H9 (cell line): ENCODE measurements around the gene HHLA2. TPM values are rescaled to one million over a fixed set of nuclear protein-coding genes. Genes with fewer than 3 reads are reported as not detected.
A peak's percentile ranks its signal among the peaks of the same experiment; 100 is the strongest.

Experiments used
- DNase-seq: peaks from one replicate; pipeline ENCODE4 v3.0.0-alpha.2; 2017
- H2AFZ ChIP-seq: one replicate; pipeline ENCODE4 v1.6.1; 2013; ENCODE audit warnings: mild to moderate bottlenecking, low read length, control low read depth, moderate library complexity
- H2AK5ac ChIP-seq: 2 replicates; pipeline ENCODE4 v1.6.1; 2013; ENCODE audit warnings: low read length, control low read depth, mixed read lengths; ENCODE audit not compliant: insufficient read length
- H2BK120ac ChIP-seq: one replicate; pipeline ENCODE4 v1.6.1; 2013; ENCODE audit warnings: low read depth, mild to moderate bottlenecking, low read length, control low read depth, inconsistent platforms; ENCODE audit not compliant: poor library complexity, severe bottlenecking
- H2BK12ac ChIP-seq: 2 replicates; pipeline ENCODE4 v1.6.1; 2013; ENCODE audit warnings: low read length, control low read depth, mixed read lengths, low read depth; ENCODE audit not compliant: insufficient read length
- H2BK15ac ChIP-seq: 2 replicates; pipeline ENCODE4 v1.6.1; 2013; ENCODE audit warnings: low read depth, low read length, control low read depth
- H2BK20ac ChIP-seq: one replicate; pipeline ENCODE4 v1.6.1; 2013; ENCODE audit warnings: low read depth, mild to moderate bottlenecking, low read length, control low read depth, inconsistent platforms; ENCODE audit not compliant: poor library complexity, severe bottlenecking
- H2BK5ac ChIP-seq: 2 replicates; pipeline ENCODE4 v1.6.1; 2013; ENCODE audit warnings: low read length, control low read depth, mixed read lengths; ENCODE audit not compliant: insufficient read length
- H3K14ac ChIP-seq: 2 replicates; pipeline ENCODE4 v1.6.1; 2013; ENCODE audit warnings: low read length, control low read depth; ENCODE audit not compliant: insufficient read depth
- H3K18ac ChIP-seq: 2 replicates; pipeline ENCODE4 v1.6.1; 2013; ENCODE audit warnings: low read depth, mild to moderate bottlenecking, mixed read lengths, low read length, control low read depth; ENCODE audit not compliant: insufficient read length
- H3K23ac ChIP-seq: 2 replicates; pipeline ENCODE4 v1.6.1; 2013; ENCODE audit warnings: low read length, control low read depth, mixed read lengths, low read depth; ENCODE audit not compliant: insufficient read length
- H3K23me2 ChIP-seq: 2 replicates; pipeline ENCODE4 v1.6.1; 2013; ENCODE audit warnings: low read depth, mild to moderate bottlenecking, mixed read lengths, low read length, control low read depth; ENCODE audit not compliant: insufficient read length, poor library complexity, severe bottlenecking
- H3K27ac ChIP-seq: 2 replicates; pipeline ENCODE4 v1.5.1; 2013; ENCODE audit warnings: low read length, control low read depth, mixed read lengths, low read depth; ENCODE audit not compliant: insufficient read length
- H3K27me3 ChIP-seq: 2 replicates; pipeline ENCODE4 v1.6.1; 2013; ENCODE audit warnings: low read length, control low read depth, inconsistent platforms; ENCODE audit not compliant: insufficient read depth
- H3K4ac ChIP-seq: 2 replicates; pipeline ENCODE4 v1.6.1; 2013; ENCODE audit warnings: low read depth, mild to moderate bottlenecking, control low read depth, inconsistent platforms, low read length, moderate library complexity
- H3K4me1 ChIP-seq: 2 replicates; pipeline ENCODE4 v1.6.1; 2013; ENCODE audit warnings: low read length, control low read depth, inconsistent platforms; ENCODE audit not compliant: insufficient read depth
- H3K4me2 ChIP-seq: 2 replicates; pipeline ENCODE4 v1.6.1; 2013; ENCODE audit warnings: low read length, control low read depth, mixed read lengths; ENCODE audit not compliant: insufficient read length, insufficient read depth
- H3K56ac ChIP-seq: 2 replicates; pipeline ENCODE4 v1.6.1; 2013; ENCODE audit warnings: low read depth, mild to moderate bottlenecking, mixed read lengths, low read length, control low read depth; ENCODE audit not compliant: insufficient read length
- H3K79me1 ChIP-seq: 2 replicates; pipeline ENCODE4 v1.6.1; 2013; ENCODE audit warnings: low read depth, mild to moderate bottlenecking, moderate library complexity, low read length, control low read depth, inconsistent platforms; ENCODE audit not compliant: insufficient read depth, poor library complexity, severe bottlenecking
- H3K79me2 ChIP-seq: 2 replicates; pipeline ENCODE4 v1.6.1; 2013; ENCODE audit warnings: low read length, control low read depth, inconsistent platforms; ENCODE audit not compliant: insufficient read depth
- H3K9ac ChIP-seq: 2 replicates; pipeline ENCODE4 v1.6.1; 2013; ENCODE audit warnings: low read length, control low read depth, mixed read lengths; ENCODE audit not compliant: insufficient read length; ENCODE audit errors: extremely low read depth
- H3K9me3 ChIP-seq: one replicate; pipeline ENCODE4 v1.6.1; 2013; ENCODE audit warnings: low read depth, low read length, inconsistent platforms; ENCODE audit not compliant: control insufficient read depth
- H3T11ph ChIP-seq: one replicate; pipeline ENCODE4 v1.6.1; 2013; ENCODE audit warnings: mild to moderate bottlenecking, low read length, control low read depth, inconsistent platforms
- H4K20me1 ChIP-seq: one replicate; pipeline ENCODE4 v1.6.1; 2013; ENCODE audit not compliant: control insufficient read depth, insufficient read length, insufficient read depth
- H4K5ac ChIP-seq: 2 replicates; pipeline ENCODE4 v1.6.1; 2013; ENCODE audit warnings: low read depth, mild to moderate bottlenecking, mixed read lengths, low read length, control low read depth; ENCODE audit not compliant: insufficient read length
- H4K8ac ChIP-seq: replicated peaks from 2 replicates; pipeline ENCODE4 v1.6.1; 2013; ENCODE audit warnings: low read length, control low read depth, mixed read lengths, low read depth; ENCODE audit not compliant: insufficient read length
- H4K91ac ChIP-seq: 2 replicates; pipeline ENCODE4 v1.6.1; 2013; ENCODE audit warnings: low read depth, mild to moderate bottlenecking, moderate library complexity, mixed read lengths, low read length, control low read depth; ENCODE audit not compliant: insufficient read length
- H3K27ac Mint-ChIP-seq, 3 experiments: 2 replicates in 2 of 3; 3 replicates in 1 of 3; pipeline ENCODE4 v1.8.0; 2020 to 2021; ENCODE audit warnings: mixed read lengths in 3 of 3, mild to moderate bottlenecking in 1 of 3, moderate library complexity in 1 of 3
- H3K27me3 Mint-ChIP-seq: 2 replicates; pipeline ENCODE4 v1.8.0; 2021; ENCODE audit warnings: low read depth, mild to moderate bottlenecking, moderate library complexity, mixed read lengths
- H3K36me3 Mint-ChIP-seq, 3 experiments: 2 replicates in 2 of 3; 3 replicates in 1 of 3; pipeline ENCODE4 v1.8.0; 2020 to 2021; ENCODE audit warnings: low read depth in 3 of 3, mixed read lengths in 3 of 3; ENCODE audit not compliant: insufficient read depth in 1 of 3
- H3K4me1 Mint-ChIP-seq, 2 experiments: 2 replicates each; pipeline ENCODE4 v1.8.0; 2020; ENCODE audit warnings: mixed read lengths in 2 of 2
- H3K4me3 Mint-ChIP-seq, 2 experiments: 2 replicates in 1 of 2; 3 replicates in 1 of 2; pipeline ENCODE4 v1.8.0; 2020 to 2021; ENCODE audit warnings: mild to moderate bottlenecking in 2 of 2, mixed read lengths in 2 of 2, moderate library complexity in 1 of 2
- H3K9me3 Mint-ChIP-seq, 2 experiments: 2 replicates in 1 of 2; 3 replicates in 1 of 2; pipeline ENCODE4 v1.8.0; 2020; ENCODE audit warnings: mild to moderate bottlenecking in 2 of 2, mixed read lengths in 2 of 2, moderate library complexity in 1 of 2
- CTCF ChIP-seq: fragments of 200-600 bp; sonication (generic); conservative IDR thresholded peaks from 3 replicates; pipeline ENCODE4 v1.8.0; 2021; ENCODE audit warnings: antibody characterized with exemption, mild to moderate bottlenecking
- WGBS: extraction: QIAGEN DNeasy Blood & Tissue Kit; methylation state at CpG from one replicate; pipeline ENCODE4 v1.1.7; 2013; ENCODE audit warnings: missing lambda C conversion rate, low lambda C conversion rate, mixed read lengths; ENCODE audit not compliant: insufficient read length; ENCODE audit errors: extremely low coverage; 5-methylcytosine and 5-hydroxymethylcytosine counted together
- total RNA-seq: library from RNA; stranded (reverse); gene quantifications from 2 replicates; pipeline ENCODE4 v1.2.1, GENCODE V29; 2021

HHLA2 gene
- total RNA-seq, 1 experiment from 2014 or later: not detected

GRCh38 chr3:108352176-108352575 is 55.8 kb downstream of the HHLA2 start:
- no peaks in the 10 kb centered on the region for H4K20me1 ChIP-seq
- H3K9ac ChIP-seq: no peak overlapping the region
- no peak overlapping the region for H3K4ac ChIP-seq
- H4K8ac ChIP-seq: no peak overlapping the region
- no peak overlapping the region for H3K56ac ChIP-seq
- H3K36me3 Mint-ChIP-seq: no peaks in the 10 kb centered on the region; a peak in 1 of 7 replicates
- no peak for TF ChIP-seq CTCF
- no CpG with 5 or more reads among the region's 3 CpGs for WGBS
- no peaks in the 10 kb centered on the region for H3K23me2 ChIP-seq
- H3T11ph ChIP-seq: no peak overlapping the region
- peaks cover 0 to 3% of the 10 kb centered on the region in 2 experiments; a peak in 1 of 5 replicates for H3K9me3 Mint-ChIP-seq
- H3K79me2 ChIP-seq: no peaks in the 10 kb centered on the region
- no peak overlapping the region for H3K23ac ChIP-seq
- H3K4me1 ChIP-seq: no peaks in the 10 kb centered on the region
- H3K4me1 Mint-ChIP-seq: no peaks in the 10 kb centered on the region
- no peaks in the 10 kb centered on the region for H3K27me3 Mint-ChIP-seq
- H2BK15ac ChIP-seq: no peak overlapping the region
- H3K4me2 ChIP-seq: no peak overlapping the region
- H2BK120ac ChIP-seq: no peak overlapping the region
- H2BK5ac ChIP-seq: no peak overlapping the region
- H2AK5ac ChIP-seq: no peak overlapping the region
- H3K4me3 Mint-ChIP-seq: no peak overlapping the region
- H2BK12ac ChIP-seq: no peak overlapping the region
- no peak overlapping the region for H4K91ac ChIP-seq
- no peaks in the 10 kb centered on the region for H3K9me3 ChIP-seq
- H3K27ac Mint-ChIP-seq: no peak overlapping the region
- H4K5ac ChIP-seq: no peak overlapping the region
- DNase-seq: no peak
- H2AFZ ChIP-seq: peak overlapping the region; percentile 32
- no peaks in the 10 kb centered on the region for H3K27me3 ChIP-seq
- no peak overlapping the region for H2BK20ac ChIP-seq
- H3K79me1 ChIP-seq: no peaks in the 10 kb centered on the region
- H3K14ac ChIP-seq: no peak overlapping the region
- no peak overlapping the region for H3K27ac ChIP-seq
- no peak overlapping the region for H3K18ac ChIP-seq
